GM18868 (cell line): ENCODE data around the gene WWOX.
A peak's percentile ranks its signal among the peaks of the same experiment; 100 is the strongest.
"Not testable (repeated sequence)": the region's sequence is repeated elsewhere in the genome, so short reads cannot be mapped to it uniquely, and the experiment has no call there.

Source experiments
- ATAC-seq: cut with Tn5 transposase; IDR thresholded peaks from one replicate; pipeline ENCODE4 v1.9.1; 2021; ENCODE audit warnings: mild to moderate bottlenecking, moderate library complexity; ENCODE audit not compliant: unreplicated experiment

Gene WWOX

GRCh38 chr16:78099271-78100111 lies at the start of gene WWOX:
WWOX (plus strand) TSS chr16:78099654.
- ATAC-seq, result peak; percentile 92

- ATAC-seq, result no peak
These were observed 48.6 kb upstream of the WWOX start for GRCh38 chr16:78050734-78051400.

DNA sequence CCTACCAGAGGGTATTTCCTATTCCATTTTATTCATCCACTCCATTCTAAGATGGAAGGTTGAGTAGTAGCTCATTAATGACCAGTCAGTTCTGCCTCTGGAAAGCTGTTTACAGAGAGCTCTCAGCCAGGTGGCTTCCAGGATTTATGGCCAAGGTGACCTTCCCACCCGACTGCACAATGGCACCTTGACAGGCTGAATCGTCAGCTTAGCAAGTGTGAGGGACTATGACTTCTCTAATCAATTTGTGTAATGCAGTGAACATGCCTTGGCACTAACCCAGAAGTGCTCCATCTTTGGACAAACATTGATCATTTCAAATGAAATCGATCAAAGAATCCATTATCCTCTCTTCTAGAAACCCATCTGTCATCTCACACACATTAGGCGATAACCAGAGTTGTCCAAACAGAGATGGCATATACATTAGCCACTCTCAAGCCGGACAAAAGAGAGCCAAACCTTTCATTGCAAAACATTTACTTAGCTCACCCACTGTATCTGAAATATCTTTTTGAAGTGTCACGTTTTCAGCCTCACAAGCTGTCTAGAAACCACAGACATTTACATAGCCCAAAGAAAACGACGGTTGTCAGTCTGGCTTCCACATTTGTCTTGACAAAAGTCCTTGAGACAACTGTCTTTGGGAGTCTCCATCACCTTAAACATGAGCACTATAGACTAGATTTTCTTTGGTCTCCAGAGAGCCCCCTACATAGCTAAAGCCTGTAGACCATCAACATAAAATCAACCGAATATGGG lies 41.5 kb upstream of the WWOX start:
- ATAC-seq, result no peak

DNA sequence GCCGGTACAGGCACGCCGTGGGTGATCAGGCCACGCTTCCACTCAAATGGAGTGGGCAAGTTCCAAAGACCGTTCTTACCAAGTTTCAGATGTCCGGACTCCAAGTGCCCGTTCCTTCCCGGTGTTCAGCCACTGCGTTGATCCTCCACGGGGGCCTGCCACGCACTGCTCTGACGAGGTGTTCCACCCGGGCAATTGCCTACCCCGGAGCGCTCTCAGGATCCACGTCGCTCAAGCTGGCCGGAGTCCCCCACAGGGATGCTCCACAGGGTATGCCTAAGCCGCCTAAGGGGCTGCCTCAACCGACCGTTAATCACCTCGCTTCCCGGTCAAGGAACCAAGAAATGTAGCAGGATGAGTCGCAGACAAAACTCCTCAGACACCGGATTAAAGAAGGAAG lies 39.6 kb upstream of the WWOX start:
- not testable (repeated sequence) for ATAC-seq

- ATAC-seq, result no peak
These were observed 39.2 kb upstream of the WWOX start for GRCh38 chr16:78060295-78060694.

GRCh38 chr16:78060809-78061208 lies 38.6 kb upstream of the WWOX start:
- no peak for ATAC-seq

GRCh38 chr16:78065319-78065718 lies 34.1 kb upstream of the WWOX start:
- no peak for ATAC-seq

DNA sequence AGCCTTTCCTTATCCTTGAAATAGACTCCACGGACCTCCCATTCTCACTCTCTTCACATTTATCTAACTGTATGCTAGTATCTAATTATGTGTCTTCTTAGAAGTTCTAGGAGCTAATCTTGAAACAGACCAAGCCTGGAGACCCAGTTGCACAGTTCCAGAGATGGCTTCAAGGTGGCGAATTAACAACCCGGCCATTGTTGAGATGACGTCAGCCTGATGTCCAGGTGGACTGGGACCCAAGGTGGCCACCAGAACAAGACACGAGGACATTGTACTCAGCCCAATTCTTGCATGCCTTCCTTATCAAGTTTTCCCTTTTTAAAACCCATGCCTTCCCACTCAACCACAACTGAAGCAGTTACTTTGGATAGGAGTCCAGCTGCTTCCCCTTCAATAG lies 29.5 kb upstream of the WWOX start:
- no peak for ATAC-seq

- ATAC-seq, result no peak
These were observed 27.2 kb upstream of the WWOX start for GRCh38 chr16:78072275-78072674.

DNA sequence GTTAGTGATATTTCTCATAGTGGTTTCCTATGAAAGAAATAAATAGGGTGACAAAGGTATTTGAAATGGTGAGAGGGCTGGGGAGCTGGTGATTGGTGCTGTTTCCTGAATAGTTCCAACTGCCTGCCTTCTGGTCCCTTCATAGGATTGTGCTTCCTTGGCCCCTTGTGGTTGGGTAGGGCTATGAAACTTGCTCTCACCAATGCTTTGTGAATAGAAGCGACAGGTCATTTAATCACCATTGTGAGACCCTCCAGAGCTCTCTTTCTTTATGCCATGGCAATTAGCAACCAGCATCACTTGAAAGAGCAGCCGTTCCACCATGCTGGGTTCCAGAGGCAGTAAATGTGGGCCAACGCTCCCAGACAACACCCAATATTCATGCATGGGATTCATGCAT lies 23.7 kb upstream of the WWOX start:
- no peak for ATAC-seq

DNA sequence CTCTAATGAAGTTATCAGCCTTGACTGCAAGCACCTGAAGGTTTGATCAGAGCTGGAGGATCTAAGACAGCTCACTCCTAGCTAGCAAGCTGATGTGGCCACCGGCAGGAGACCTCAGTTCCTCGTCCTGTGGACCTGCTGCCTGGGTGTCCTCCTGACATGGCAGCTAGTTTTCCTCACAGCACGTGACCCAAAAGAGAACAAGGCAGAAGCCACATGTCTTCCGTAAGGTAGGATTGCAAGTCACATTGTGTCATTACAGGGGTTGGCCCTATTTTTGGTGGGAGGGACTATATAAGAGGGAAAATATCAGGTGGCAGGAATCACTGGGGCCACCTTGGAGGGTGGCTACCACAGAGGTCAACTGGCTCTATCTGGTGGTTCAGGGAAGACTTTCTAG lies 18.1 kb upstream of the WWOX start:
- no peak for ATAC-seq

- no peak for ATAC-seq
These were observed 8.0 kb upstream of the WWOX start for GRCh38 chr16:78091419-78091818.

DNA sequence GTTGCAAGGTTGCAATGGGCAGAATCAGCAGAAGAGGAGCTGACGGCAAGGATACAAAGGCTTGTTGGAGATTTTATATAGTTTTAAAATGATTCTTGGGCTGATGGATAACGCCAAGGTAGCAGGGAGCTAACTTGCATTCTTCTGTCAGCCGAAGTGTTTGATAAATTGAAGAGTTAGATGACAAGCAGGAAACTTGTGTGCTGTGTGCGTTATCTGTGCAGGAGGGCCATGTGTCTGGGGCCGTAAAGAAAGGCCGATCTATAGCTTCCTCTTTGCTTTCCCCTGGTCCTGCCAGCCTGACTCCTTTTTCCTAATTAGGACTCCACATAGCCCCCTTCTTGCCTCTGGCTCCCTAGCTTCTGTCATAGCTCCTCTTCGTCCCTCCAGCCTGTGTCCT lies 6.7 kb upstream of the WWOX start:
- no peak for ATAC-seq

DNA sequence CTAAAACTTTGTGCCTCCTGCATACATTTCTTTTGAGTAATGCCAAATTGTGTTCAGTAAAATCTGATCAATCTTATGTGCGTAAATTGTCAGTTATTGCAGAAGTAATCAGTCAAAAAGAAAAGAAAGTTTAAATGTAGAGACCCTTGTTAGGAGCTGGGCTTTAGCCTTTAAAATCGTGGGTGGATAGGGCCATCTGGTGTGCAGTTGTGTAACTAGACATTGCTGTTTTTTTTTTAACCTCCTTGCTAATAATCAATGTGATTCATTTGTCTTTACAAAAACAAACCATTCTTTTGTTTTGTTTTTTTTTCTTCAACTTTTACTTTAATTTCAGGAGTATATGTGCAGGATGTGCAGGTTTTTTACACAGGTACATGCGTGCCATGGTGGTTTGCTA lies 5.3 kb upstream of the WWOX start:
- no peak for ATAC-seq

- no peak for ATAC-seq
These were observed 4.5 kb upstream of the WWOX start for GRCh38 chr16:78094998-78095397.

DNA sequence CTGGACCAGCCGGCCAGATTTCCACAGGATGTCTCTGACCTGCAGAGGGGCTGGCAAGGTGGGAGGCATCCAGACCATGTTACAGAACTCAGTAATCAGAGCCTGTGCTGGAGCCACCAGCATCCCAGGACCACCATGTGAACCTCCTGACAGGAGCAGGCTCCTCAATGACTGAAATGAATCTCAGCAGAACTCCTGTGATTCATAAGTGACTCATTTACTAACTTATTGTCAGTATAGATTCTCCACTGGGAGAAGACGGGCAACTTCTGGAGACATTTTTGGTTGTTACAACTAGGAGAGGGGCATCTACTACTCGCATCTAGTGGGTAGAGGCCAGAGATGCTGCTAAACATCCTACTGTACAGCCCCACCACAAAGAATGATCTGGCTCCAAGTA lies 3.1 kb upstream of the WWOX start:
- no peak for ATAC-seq

DNA sequence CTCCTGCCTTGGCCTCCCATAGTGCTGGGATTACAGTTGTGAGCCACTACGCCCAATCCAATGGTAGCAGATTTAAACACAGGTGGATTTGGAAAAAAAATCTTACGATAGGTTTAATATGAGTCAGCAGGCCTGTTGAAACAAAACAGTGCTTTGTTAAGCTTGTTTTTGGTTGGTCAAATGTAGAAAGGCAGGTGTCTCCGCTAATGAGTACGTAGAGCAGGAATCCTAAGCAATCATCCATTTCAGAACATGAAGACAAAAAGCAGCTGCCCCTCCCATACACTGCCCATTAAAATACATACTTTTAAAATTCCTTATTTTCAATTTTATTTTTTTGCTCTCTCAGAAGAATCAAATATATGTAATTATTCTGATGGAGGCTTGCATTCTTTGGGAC lies 1.9 kb upstream of the WWOX start:
- no peak for ATAC-seq

DNA sequence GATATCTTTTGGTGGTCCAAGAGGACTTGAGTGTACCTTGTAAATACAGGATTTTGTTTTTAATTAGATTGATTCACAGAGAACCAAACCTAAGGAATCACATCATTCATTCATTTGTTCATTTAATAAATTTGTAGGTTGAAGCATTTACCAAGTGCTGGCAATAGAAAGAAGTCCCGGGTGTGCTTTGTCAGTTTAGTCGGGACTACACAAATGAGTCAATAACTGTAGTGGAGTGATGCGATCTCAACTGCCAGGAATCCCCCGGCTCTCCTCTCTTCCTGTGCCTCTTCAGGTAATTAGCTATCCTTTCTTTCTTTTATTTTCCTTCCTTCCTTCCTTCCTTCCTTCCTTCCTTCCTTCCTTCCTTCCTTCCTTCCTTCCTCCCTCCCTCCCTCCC lies 1.4 kb upstream of the WWOX start:
- ATAC-seq, result peak; percentile 36

DNA sequence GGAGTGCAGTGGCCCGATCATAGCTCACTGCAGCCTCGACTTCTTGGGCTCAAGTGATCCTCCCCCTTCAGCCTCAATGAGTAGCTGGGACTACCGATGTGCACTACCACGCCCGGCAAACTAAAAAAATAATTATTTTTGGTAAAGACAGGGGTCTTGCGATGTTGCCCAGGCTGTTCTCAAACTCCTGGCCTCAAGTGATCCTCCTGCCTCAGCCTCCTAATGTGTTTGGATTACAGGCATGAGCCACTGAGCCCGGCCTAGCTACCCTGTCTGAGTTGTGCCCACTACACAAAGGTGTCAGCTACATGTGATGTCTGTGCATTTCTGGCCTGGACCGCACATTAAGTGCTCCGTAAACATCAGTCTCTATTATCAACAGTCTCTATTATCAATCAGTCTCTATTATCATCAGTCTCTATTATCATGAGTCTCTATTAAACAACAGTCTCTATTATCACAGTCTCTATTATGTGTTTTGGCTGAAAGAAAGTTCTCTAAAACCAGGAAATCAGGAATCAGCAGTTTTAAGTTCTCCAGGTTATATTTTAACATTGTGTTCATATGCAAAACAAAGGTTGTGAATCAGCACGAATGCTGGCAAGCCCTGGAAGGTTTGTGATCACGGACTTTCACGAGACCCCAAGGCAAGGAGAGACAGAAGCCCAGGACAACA lies 721 bp upstream of the WWOX start:
- ATAC-seq, result no peak

DNA sequence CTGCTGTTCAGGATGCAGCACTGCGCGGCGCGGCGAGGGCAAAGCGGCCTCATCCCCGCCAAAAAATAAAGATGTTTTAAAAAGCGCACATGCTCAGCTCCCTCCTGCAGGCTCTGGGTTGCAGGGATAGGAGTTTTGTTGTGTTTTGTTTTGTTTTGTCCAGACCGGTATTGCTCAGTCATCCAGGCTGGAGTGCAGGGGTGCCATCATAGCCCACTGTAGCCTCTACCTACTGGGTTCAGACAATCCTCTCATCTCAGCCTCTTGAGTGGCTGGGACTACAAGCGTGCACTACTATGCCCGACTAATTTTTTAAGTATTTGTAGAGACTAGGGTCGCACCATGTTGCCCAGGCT lies 636 bp downstream of the WWOX start:
- ATAC-seq, result peak; percentile 22

GRCh38 chr16:78102122-78102660 lies 2.7 kb downstream of the WWOX start:
- ATAC-seq, result no peak
